ENCODE results near the gene FSIP1. TPM values are rescaled to one million over a fixed set of nuclear protein-coding genes. Genes with fewer than 3 reads are reported as not detected.
"Not testable (repeated sequence)": the region's sequence is repeated elsewhere in the genome, so short reads cannot be mapped to it uniquely, and the experiment has no call there.

Gene FSIP1
- total and polyA plus RNA-seq, 5 donors from 2014 or later, result 0.08 to 1.1 (median 0.20) TPM

DNA sequence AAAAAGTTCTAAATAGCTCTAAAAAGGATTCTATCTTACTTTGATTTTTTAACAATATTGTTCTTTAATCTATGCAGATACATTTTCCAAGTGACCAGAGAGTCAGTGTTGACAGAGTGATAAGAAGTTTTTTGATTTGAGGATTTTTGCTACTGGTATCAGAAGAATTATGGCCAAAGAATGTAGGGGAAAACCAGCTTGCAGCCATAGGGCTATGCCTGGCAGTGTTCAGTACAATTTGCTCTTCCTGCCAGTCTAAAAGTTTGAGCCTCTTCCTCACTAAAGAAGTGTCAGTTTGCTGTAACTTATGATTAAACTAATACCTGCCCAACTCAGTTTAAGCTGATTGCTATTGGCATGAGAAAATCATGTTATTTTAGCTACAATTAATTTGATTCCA lies 35.3 kb upstream of the FSIP1 start:
- peaks cover 0 to 1% (median 0%) of the 10 kb centered on the region in 7 donors for H3K9me3 Mint-ChIP-seq
- no peak for DNase-seq
- H3K4me1 Mint-ChIP-seq, result no peaks in the 10 kb centered on the region
- H3K27me3 ChIP-seq (ENCODE audit: control insufficient read depth, insufficient read depth, low read length), result peaks cover 3% of the 10 kb centered on the region
- H3K4me3 ChIP-seq (ENCODE audit: low read depth, low read length), result no peak overlapping the region
- H3K4me3 Mint-ChIP-seq, result no peak overlapping the region
- H3K9me3 ChIP-seq (ENCODE audit: control insufficient read depth in 2 of 2, low read length in 2 of 2), result no peaks in the 10 kb centered on the region
- no peaks in the 10 kb centered on the region for H3K36me3 Mint-ChIP-seq
- no peak overlapping the region for H3K27ac Mint-ChIP-seq
- no peaks in the 10 kb centered on the region for H3K36me3 ChIP-seq (ENCODE audit: control insufficient read depth, insufficient read depth, low read length)
- no peak overlapping the region for H3K27ac ChIP-seq (ENCODE audit: insufficient read depth, low read length, poor library complexity, severe bottlenecking)
- H3K27me3 Mint-ChIP-seq, result peaks cover 27% of the 10 kb centered on the region
- ATAC-seq (ENCODE audit: low read depth in 2 of 2), result no peak
- H3K4me1 ChIP-seq (ENCODE audit: control insufficient read depth, insufficient read depth, low read length, poor library complexity, severe bottlenecking), result no peaks in the 10 kb centered on the region

DNA sequence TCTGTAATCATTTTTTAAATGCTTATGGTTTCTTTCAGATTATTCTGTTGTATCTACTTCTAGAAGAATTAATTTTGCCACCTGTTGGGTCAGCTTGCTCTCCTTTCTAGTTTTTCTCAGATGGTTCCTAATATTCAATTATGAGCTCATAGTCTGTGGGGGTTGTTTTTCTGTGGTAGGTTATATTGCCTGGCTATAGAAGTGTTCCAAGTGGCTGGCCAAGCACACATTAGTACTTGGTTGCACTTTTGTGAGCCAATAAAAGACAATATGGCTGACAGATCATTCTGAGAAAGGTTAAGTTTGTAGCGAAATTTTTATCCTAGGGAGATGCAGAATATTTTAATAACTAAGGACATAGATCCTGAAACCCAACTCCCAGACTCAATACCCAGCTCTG lies 31.8 kb upstream of the FSIP1 start:
- ATAC-seq (ENCODE audit: low read depth in 2 of 2), result no peak
- no peaks in the 10 kb centered on the region for H3K9me3 ChIP-seq (ENCODE audit: control insufficient read depth in 2 of 2, low read length in 2 of 2)

DNA sequence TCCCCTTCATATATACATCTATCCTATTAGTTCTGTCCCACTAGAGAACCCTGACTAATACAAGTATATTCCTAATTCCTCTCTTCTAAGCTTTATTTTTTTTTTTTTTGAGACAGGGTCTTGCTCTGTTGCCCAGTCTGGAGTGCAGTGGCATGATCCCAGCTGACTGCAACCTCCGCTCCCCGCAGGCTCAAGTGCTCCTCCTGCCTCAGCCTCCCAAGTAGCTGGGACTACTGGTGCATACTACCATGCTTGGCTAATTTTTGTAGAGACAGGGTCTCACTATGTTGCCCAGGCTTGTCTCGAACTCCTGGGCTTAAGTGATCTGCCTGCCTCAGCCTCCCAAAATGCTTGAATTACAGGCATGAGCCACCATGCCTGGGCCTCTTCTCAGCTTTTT lies 30.0 kb upstream of the FSIP1 start:
- H3K36me3 Mint-ChIP-seq; H3K9me3 ChIP-seq (ENCODE audit: control insufficient read depth in 2 of 2, low read length in 2 of 2); H3K4me3 Mint-ChIP-seq; H3K4me3 ChIP-seq (ENCODE audit: low read depth, low read length); H3K9me3 Mint-ChIP-seq; H3K4me1 ChIP-seq (ENCODE audit: control insufficient read depth, insufficient read depth, low read length, poor library complexity, severe bottlenecking); ATAC-seq (ENCODE audit: low read depth in 2 of 2); DNase-seq; H3K27ac Mint-ChIP-seq; H3K27ac ChIP-seq (ENCODE audit: insufficient read depth, low read length, poor library complexity, severe bottlenecking); H3K36me3 ChIP-seq (ENCODE audit: control insufficient read depth, insufficient read depth, low read length); H3K4me1 Mint-ChIP-seq: not testable (repeated sequence)
- H3K27me3 Mint-ChIP-seq, result peaks cover 42% of the 10 kb centered on the region
- H3K27me3 ChIP-seq (ENCODE audit: control insufficient read depth, insufficient read depth, low read length), result peaks cover 19% of the 10 kb centered on the region

More for the DNA sequence above, 31.8 kb upstream of the FSIP1 start:
- Mint-ChIP-seq H3K36me3 (no peaks in the 10 kb centered on the region), H3K27ac (no peak overlapping the region), H3K4me3 (no peak overlapping the region), H3K27me3 (peaks cover 27% of the 10 kb centered on the region), H3K9me3 (peaks cover 0 to 1% (median 0%) of the 10 kb centered on the region in 7 donors), H3K4me1 (no peaks in the 10 kb centered on the region)
- Histone ChIP-seq H3K27me3 (ENCODE audit: control insufficient read depth, insufficient read depth, low read length) (peaks cover 7% of the 10 kb centered on the region), H3K36me3 (ENCODE audit: control insufficient read depth, insufficient read depth, low read length) (no peaks in the 10 kb centered on the region), H3K4me1 (ENCODE audit: control insufficient read depth, insufficient read depth, low read length, poor library complexity, severe bottlenecking) (no peaks in the 10 kb centered on the region), H3K27ac (ENCODE audit: insufficient read depth, low read length, poor library complexity, severe bottlenecking) (no peak overlapping the region), H3K4me3 (ENCODE audit: low read depth, low read length) (no peak overlapping the region)
- DNase-seq, result no peak

DNA sequence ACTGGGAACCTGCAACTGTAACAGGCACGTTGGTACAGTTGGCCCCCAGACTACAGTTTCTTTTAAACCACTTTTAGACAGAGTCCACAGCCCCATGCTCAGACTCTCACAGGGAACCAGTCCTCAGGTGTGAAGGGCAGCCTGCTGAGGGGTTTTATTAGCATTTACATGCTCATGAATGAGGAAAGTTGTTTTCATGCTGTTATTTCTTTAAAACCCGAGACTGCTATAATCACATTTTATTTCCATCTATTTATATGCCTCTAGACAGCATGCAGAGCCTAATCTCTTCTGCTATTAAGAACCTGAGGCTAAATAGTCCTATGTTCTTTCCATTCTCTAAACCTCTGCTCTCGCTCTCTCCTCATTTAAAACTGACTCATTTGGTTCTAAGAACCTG lies 26.3 kb upstream of the FSIP1 start:
- H3K4me1 Mint-ChIP-seq, result no peaks in the 10 kb centered on the region

DNA sequence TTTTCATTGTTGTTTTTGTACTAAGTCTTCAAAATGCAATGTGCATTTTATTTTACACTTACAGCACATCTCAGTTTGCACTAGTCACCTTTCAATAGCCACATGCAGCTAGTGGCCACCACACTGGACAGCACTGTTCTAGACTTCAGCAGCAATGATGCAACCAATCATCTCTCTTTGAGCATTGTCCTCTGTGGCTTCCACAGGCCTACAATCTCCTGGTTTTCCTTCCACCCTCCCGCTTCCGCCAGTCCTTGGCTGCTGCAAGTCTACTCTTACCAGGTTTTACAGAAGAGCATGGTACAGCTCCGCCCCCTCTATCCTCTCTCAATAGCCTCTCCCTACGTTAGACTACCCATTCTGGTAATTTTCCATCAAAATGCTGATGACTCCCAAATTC lies 25.1 kb upstream of the FSIP1 start:
- ATAC-seq (ENCODE audit: low read depth in 2 of 2) (no peak), DNase-seq (no peak)
- no peaks in the 10 kb centered on the region for H3K36me3 ChIP-seq (ENCODE audit: control insufficient read depth, insufficient read depth, low read length)
- Mint-ChIP-seq H3K9me3 (no peaks in the 10 kb centered on the region), H3K36me3 (peaks cover 3% of the 10 kb centered on the region), H3K27me3 (peaks cover 35% of the 10 kb centered on the region), H3K27ac (no peak overlapping the region), H3K4me3 (no peak overlapping the region), H3K4me1 (no peaks in the 10 kb centered on the region)
- H3K27me3 ChIP-seq (ENCODE audit: control insufficient read depth, insufficient read depth, low read length), result peaks cover 27% of the 10 kb centered on the region
- no peaks in the 10 kb centered on the region for H3K4me1 ChIP-seq (ENCODE audit: control insufficient read depth, insufficient read depth, low read length, poor library complexity, severe bottlenecking)
- H3K27ac ChIP-seq (ENCODE audit: insufficient read depth, low read length, poor library complexity, severe bottlenecking), result no peak overlapping the region
- H3K9me3 ChIP-seq (ENCODE audit: control insufficient read depth in 2 of 2, low read length in 2 of 2), result no peaks in the 10 kb centered on the region
- no peak overlapping the region for H3K4me3 ChIP-seq (ENCODE audit: low read depth, low read length)

More for the DNA sequence above, 26.3 kb upstream of the FSIP1 start:
- Histone ChIP-seq H3K27ac (ENCODE audit: insufficient read depth, low read length, poor library complexity, severe bottlenecking) (no peak overlapping the region), H3K27me3 (ENCODE audit: control insufficient read depth, insufficient read depth, low read length) (peaks cover 25% of the 10 kb centered on the region), H3K4me3 (ENCODE audit: low read depth, low read length) (no peak overlapping the region), H3K4me1 (ENCODE audit: control insufficient read depth, insufficient read depth, low read length, poor library complexity, severe bottlenecking) (no peaks in the 10 kb centered on the region), H3K9me3 (ENCODE audit: control insufficient read depth in 2 of 2, low read length in 2 of 2) (no peaks in the 10 kb centered on the region), H3K36me3 (ENCODE audit: control insufficient read depth, insufficient read depth, low read length) (no peaks in the 10 kb centered on the region)
- ATAC-seq (ENCODE audit: low read depth in 2 of 2) (no peak), DNase-seq (no peak)
- Mint-ChIP-seq H3K36me3 (peaks cover 3% of the 10 kb centered on the region), H3K4me3 (no peak overlapping the region), H3K27me3 (peaks cover 38% of the 10 kb centered on the region), H3K27ac (no peak overlapping the region), H3K9me3 (no peaks in the 10 kb centered on the region)

DNA sequence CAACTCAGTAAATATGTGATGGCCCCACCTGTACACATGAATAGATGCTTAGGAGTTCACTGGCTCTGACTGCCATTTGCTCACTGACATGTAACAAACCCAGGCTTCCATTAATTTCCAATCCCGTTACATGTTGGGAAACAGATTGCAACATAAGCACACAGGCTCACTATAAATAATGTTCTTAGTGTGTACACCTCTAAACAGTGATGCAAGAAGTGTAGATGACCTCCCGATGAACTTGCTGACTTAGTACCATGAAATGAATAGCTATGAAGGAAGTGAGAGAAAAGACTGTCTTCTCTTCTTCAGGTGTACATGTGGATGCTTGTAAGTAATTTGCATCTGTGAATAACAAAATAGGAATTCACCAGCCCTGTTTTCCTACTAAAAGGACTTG lies 21.4 kb upstream of the FSIP1 start:
- Mint-ChIP-seq H3K27me3 (peaks cover 32% of the 10 kb centered on the region), H3K9me3 (no peaks in the 10 kb centered on the region), H3K36me3 (peaks cover 3% of the 10 kb centered on the region), H3K4me1 (no peaks in the 10 kb centered on the region), H3K4me3 (no peak overlapping the region), H3K27ac (no peak overlapping the region)
- Histone ChIP-seq H3K36me3 (ENCODE audit: control insufficient read depth, insufficient read depth, low read length) (no peaks in the 10 kb centered on the region), H3K4me1 (ENCODE audit: control insufficient read depth, insufficient read depth, low read length, poor library complexity, severe bottlenecking) (no peaks in the 10 kb centered on the region), H3K4me3 (ENCODE audit: low read depth, low read length) (no peak overlapping the region), H3K9me3 (ENCODE audit: control insufficient read depth in 2 of 2, low read length in 2 of 2) (no peaks in the 10 kb centered on the region), H3K27me3 (ENCODE audit: control insufficient read depth, insufficient read depth, low read length) (peaks cover 20% of the 10 kb centered on the region), H3K27ac (ENCODE audit: insufficient read depth, low read length, poor library complexity, severe bottlenecking) (no peak overlapping the region)
- ATAC-seq (ENCODE audit: low read depth in 2 of 2) (no peak), DNase-seq (no peak)

DNA sequence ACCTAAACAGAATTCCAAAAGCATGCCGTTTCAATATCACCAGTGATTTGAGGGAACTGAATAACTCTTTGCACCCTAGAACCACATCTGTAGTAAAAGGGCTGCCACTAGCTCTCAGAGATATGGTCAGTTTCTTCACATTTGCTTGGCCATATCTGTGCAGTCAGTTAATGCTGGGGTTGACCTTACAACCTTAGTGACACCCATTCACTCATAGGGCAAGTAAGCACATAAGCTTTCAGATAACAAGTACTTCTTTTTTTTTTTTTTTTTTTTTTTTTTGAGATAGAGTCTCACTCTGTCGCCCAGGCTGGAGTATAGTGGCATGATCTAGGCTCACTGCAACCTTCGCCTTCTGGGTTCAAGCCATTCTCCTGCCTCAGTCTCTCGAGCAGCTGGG lies 20.4 kb upstream of the FSIP1 start:
- DNase-seq, result no peak
- no peaks in the 10 kb centered on the region for H3K9me3 Mint-ChIP-seq
- no peak for ATAC-seq (ENCODE audit: low read depth in 2 of 2)
- no peak overlapping the region for H3K4me3 Mint-ChIP-seq
- Histone ChIP-seq H3K4me1 (ENCODE audit: control insufficient read depth, insufficient read depth, low read length, poor library complexity, severe bottlenecking) (no peaks in the 10 kb centered on the region), H3K9me3 (ENCODE audit: control insufficient read depth in 2 of 2, low read length in 2 of 2) (no peaks in the 10 kb centered on the region), H3K36me3 (ENCODE audit: control insufficient read depth, insufficient read depth, low read length) (no peaks in the 10 kb centered on the region), H3K27me3 (ENCODE audit: control insufficient read depth, insufficient read depth, low read length) (peaks cover 12% of the 10 kb centered on the region), H3K4me3 (ENCODE audit: low read depth, low read length) (no peak overlapping the region), H3K27ac (ENCODE audit: insufficient read depth, low read length, poor library complexity, severe bottlenecking) (no peak overlapping the region)
- H3K27me3 Mint-ChIP-seq, result peaks cover 30% of the 10 kb centered on the region
- no peaks in the 10 kb centered on the region for H3K36me3 Mint-ChIP-seq
- no peaks in the 10 kb centered on the region for H3K4me1 Mint-ChIP-seq
- no peak overlapping the region for H3K27ac Mint-ChIP-seq

DNA sequence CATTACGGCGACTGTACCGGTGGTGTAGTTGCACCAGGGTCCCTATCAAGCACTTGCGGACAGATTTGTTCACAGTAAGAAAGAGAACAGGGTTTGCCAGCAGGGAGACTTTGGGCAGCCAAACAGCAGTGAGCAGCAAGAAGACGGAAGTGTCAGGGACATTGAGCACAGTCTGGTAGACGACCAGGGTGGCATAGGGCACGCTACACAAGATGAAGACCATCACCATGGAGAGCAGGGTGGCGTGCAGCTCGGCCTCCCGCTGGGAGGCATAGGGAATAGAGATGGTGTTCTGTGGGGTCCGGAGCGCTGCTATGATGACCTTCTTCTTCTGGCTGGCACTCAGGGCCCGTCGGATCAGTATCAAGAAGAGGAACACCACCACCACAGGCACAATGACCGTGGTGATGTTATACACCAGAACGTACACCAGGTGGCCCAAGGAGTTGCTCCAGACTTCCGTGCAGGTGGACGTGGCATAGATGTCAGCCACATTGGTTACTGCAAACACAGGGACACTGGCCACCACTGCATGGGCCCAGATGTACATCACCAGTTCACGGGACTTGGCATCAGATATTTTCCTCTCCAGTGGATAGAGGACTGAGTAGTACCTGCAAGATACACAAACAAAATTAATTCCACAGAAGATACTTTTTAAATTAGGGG lies 19.1 kb upstream of the FSIP1 start:
- no peak overlapping the region for H3K4me3 ChIP-seq (ENCODE audit: low read depth, low read length)
- no peak for ATAC-seq (ENCODE audit: low read depth in 2 of 2)

More for the DNA sequence above, 19.1 kb upstream of the FSIP1 start:
- Histone ChIP-seq H3K27me3 (ENCODE audit: control insufficient read depth, insufficient read depth, low read length) (peaks cover 19% of the 10 kb centered on the region), H3K27ac (ENCODE audit: insufficient read depth, low read length, poor library complexity, severe bottlenecking) (no peak overlapping the region), H3K9me3 (ENCODE audit: control insufficient read depth in 2 of 2, low read length in 2 of 2) (no peaks in the 10 kb centered on the region), H3K36me3 (ENCODE audit: control insufficient read depth, insufficient read depth, low read length) (no peaks in the 10 kb centered on the region), H3K4me1 (ENCODE audit: control insufficient read depth, insufficient read depth, low read length, poor library complexity, severe bottlenecking) (no peaks in the 10 kb centered on the region)
- no peaks in the 10 kb centered on the region for H3K9me3 Mint-ChIP-seq
- no peaks in the 10 kb centered on the region for H3K36me3 Mint-ChIP-seq
- peak in 1 of 3 donors; percentile 15 for DNase-seq
- H3K4me1 Mint-ChIP-seq, result no peaks in the 10 kb centered on the region
- H3K27me3 Mint-ChIP-seq, result peaks cover 33% of the 10 kb centered on the region
- H3K4me3 Mint-ChIP-seq, result no peak overlapping the region
- H3K27ac Mint-ChIP-seq, result peak overlapping the region in 1 of 3 donors; percentile 14
